NCI-H1436 treated with DMSO at 0.1 percent for 48 hours (cell line): ENCODE results near the gene TRPM7.
"Not testable (repeated sequence)": the region's sequence is repeated elsewhere in the genome, so short reads cannot be mapped to it uniquely, and the experiment has no call there.

ENCODE experiments used
- DNase-seq: peaks from one replicate; lab custom pipeline; 2025; lab: John Stamatoyannopoulos, UW

Gene TRPM7

DNA sequence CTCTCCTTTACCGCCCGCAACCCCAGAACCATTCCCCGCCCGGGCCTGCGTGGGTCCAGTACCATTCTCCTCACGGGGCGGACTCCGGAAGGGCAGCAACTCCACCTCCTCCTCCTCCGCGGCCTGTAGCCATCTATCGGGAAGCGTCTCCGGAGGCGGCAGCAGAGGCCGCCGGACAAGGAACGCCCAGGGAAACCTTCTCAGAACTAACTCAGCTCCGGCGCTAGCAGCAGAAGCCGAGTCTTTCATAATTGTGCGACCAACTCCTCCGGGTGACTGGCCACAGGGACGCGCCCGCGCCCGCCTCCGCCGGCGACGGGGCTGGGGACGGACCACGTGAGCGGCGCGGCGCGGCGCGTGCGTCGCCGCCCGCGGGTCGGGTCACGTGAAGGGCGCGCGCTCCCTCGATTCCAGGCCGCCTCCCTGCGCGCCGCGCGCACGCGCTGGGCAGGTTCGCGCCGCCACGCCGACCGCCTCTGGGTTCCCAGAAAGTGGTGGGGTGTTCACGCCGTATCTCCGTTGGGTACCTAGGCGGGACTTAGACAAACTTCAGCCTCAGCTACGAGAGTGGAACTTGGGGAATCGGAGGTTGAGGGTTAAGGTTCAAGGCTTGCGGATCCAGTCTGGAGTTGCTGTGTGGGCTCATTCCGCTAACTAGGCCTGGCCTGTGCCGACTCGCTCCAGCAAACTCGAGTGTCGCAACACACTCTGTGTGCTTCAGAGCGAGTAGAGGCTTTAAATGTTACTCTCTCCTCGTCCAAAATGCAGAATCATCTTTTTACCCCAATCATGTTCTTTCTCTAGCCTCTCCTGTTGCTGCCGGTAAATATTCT is at the start of gene TRPM7:
Gene TRPM7 (minus strand): TSS at position 329 of the 833 bp plus-strand sequence. CDS start 264 bp downstream, at position 65.
- peak; percentile 11 for DNase-seq

GRCh38 chr15:50735156-50735555 is 48.6 kb upstream of the TRPM7 start:
- no peak for DNase-seq

DNA sequence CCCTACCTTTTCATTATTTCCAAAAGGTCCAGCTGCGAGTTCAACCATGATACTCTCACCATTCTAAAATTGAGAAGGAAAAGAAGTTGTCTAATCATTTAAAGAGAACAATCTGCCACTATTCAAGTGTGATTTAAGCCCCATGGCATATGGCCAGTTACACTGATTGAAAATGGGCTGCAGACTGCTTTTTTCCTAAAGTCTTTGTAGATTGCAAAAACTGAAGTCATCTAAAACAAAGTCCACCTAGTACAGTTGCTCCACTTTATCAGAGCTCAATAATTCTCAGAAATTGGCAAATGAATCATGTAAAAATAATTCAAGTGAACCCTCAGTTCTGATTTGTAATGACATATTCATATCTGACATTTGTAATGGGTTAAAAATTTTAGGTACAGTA is 39.7 kb upstream of the TRPM7 start:
- no peak for DNase-seq

DNA sequence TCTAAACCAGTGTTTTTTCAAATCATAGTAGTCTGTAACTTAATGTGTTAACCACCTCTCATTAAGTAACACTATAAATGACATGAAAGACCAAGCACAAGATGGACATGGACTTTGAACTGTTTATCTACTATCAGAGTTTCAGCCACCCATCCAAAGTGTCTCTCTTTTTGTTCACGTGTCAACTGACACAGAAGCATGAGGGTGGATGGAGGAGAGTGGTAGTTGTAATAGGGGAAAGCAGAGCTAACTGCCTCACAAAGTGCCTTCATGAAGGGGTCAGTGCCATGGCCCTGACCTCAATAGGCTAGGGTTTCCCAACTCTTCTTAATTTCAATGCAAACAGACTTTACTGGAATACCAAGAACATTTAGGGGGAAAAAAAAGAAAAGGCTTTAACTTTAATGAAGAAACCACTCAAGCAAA is 32.1 kb upstream of the TRPM7 start:
- no peak for DNase-seq

- no peak for DNase-seq
These were observed 25.4 kb upstream of the TRPM7 start for GRCh38 chr15:50712018-50712417.

GRCh38 chr15:50710585-50710984 is 24.0 kb upstream of the TRPM7 start:
- DNase-seq = no peak

GRCh38 chr15:50707878-50708427 is 21.4 kb upstream of the TRPM7 start:
- DNase-seq = no peak

GRCh38 chr15:50702762-50703334 is 16.3 kb upstream of the TRPM7 start:
- no peak for DNase-seq

- no peak for DNase-seq
These were observed 11.5 kb upstream of the TRPM7 start for GRCh38 chr15:50698101-50698500.

DNA sequence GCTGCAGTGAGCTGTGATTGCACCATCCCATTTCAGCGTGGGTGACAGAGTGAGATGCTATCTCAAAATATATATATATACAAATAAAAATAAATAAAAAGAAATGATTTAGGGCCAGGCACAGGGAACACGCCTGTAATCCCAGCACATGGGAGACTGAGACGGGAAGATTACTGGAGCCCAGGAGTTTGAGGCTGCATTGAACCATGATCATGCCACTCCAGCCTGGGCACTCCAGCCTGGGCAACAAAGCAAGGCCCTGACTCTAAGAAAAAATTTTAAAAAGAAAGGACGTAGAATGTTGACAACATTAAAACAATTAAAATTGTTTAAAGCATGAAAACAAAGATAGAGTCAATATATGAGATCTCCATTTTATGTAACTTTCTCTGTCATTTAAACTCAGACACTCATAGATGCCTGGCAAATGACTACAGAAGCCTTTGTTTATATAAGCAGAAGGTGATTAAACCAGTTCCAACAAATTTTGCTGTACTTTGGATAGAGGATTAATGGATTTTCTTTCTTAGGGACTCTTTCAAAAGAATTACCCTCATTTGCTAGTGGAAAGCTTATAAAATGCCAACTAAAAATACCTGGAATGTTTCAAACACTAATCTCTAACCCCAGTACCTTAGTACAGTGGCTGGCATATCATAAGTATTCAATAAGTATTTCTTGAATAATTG is 10.7 kb upstream of the TRPM7 start:
- DNase-seq = no peak

GRCh38 chr15:50694634-50695165 is 8.1 kb upstream of the TRPM7 start:
- not testable (repeated sequence) for DNase-seq

GRCh38 chr15:50687302-50687902 is 805 bp upstream of the TRPM7 start:
- DNase-seq = no peak

DNA sequence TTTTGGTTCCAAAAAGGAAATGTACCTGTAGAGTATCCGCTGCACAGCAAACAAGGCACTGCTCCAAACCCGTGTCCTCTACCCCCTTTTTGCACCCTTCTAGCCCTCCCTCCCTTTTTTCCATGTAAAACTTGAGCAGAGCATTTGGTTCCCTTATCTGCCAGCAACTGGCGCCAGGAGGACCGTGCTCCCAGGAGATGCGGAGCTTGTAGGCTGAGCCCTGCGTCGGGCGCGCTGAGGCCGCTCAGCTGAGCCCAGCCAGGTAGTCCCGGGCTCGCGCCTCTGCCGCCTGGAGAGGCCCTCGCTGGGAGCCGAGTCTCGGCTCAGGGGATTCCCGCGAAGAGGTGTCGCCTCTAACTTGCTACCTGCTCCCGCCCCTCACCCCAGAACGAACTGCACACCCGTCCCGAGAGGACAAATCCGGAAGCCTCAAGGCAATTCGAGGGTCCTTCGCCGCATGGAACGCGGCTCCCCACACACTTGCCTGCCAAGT is 575 bp downstream of the TRPM7 start:
- DNase-seq = no peak

- DNase-seq = no peak
These were observed 1.2 kb downstream of the TRPM7 start for GRCh38 chr15:50685191-50685975.

GRCh38 chr15:50681467-50681866 is 5.1 kb downstream of the TRPM7 start:
- no peak for DNase-seq

DNA sequence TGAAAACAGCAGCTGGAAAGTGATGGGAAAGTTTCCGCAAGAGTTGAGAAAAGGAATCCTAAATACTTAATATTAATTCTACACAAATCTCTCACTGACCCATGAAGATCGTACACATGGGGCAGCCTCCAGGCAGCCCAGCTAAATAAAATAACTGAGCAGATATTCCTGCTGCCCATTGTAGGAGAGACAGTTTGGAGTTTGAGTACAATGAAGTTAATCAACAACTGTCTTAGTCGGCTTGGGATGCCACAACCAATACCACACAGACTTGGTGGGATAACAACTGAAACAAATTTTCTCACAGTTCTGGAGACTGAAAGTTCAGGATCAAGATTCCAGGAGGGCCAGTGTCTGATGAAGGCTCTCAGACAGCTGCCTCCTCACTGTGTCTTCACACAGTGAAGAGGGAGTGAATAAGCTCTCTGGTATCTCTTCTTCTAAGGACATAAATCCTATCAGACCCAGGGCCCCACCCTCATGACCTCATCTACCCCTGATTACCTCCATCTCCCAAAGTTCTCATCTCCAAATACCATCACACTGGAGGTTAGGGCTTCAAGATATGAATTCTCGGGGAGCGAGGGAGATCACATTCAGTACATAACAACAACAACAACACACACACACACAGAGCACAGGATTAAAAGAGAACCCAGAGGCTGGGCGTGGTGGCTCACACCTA is 9.7 kb downstream of the TRPM7 start:
- DNase-seq = no peak

DNA sequence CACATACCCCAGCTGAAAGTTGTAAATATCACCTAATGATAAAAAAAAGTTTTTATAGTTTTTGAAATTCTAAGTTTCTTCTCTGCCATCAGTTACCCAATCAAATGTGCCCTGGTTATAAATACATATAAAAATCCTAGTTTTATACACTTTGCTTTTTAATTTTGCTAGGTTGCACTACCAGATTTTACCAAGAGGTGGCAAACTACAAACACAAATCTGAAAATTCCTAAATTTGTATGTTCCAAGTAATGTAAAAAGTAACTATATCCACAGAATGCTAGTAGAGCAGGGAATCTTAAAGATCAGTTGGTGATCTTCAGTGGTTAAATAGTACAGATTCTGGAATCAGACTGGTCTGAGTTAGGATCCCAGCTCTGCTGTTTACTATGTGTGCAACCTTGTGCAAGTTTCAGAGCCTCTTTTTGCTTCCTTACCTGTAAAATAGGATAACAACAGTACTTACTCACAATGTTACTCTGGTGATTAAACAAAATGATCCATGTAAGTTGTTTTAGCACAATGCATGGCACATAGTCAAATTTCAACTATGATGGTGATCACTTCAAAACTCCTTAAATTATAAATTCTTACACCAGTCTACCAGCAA is 11.0 kb downstream of the TRPM7 start:
- no peak for DNase-seq

GRCh38 chr15:50670115-50670514 is 16.5 kb downstream of the TRPM7 start:
- DNase-seq = no peak

DNA sequence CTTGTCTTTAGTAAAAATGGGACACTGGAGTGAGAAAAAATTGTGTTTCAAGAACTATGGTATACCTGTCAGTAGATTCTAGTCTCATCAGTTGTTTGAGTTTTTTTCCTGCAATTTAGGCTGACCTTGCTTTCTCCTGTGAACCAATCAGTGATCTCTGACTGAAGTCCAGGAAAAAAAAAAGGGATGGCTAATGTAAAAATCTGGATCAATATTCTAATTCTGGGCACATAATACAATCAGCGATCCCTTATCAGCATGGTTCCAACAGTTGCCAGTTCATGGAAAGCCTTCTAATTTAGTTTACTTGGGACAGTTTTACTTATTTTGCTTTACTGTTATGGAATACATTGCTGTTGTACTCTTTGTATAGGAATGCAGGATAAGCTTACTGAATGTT is 17.0 kb downstream of the TRPM7 start:
- DNase-seq = no peak

- DNase-seq = no peak
These were observed 20.7 kb downstream of the TRPM7 start for GRCh38 chr15:50665938-50666337.
